Measurements from ENCODE around the gene FAM13C. TPM values are rescaled to one million over a fixed set of nuclear protein-coding genes. Genes with fewer than 3 reads are reported as not detected.

The FAM13C gene
- total RNA-seq, 1 donor from 2014 or later = 10.1 TPM

GRCh38 chr10:59266321-59266720 is 96.0 kb downstream of the FAM13C start:
- Mint-ChIP-seq H3K4me1 (ENCODE audit: unreplicated experiment) (no peaks in the 10 kb centered on the region), H3K27ac (no peak overlapping the region), H3K27me3 (no peaks in the 10 kb centered on the region), H3K9me3 (no peaks in the 10 kb centered on the region), H3K4me3 (no peak overlapping the region), H3K36me3 (no peaks in the 10 kb centered on the region)
- no peak for TF ChIP-seq CTCF (conservative IDR thresholded peaks at IDR 0.05)
- no peak for DNase-seq (ENCODE audit: extremely low spot score, unreplicated experiment)

- H3K4me3 Mint-ChIP-seq = no peak overlapping the region
- DNase-seq (ENCODE audit: extremely low spot score, unreplicated experiment) = no peak
- H3K27ac Mint-ChIP-seq = no peak overlapping the region
- no peak for TF ChIP-seq CTCF (conservative IDR thresholded peaks at IDR 0.05)
- no peaks in the 10 kb centered on the region for H3K4me1 Mint-ChIP-seq (ENCODE audit: unreplicated experiment)
- peaks cover 5% of the 10 kb centered on the region for H3K36me3 Mint-ChIP-seq
- H3K9me3 Mint-ChIP-seq = no peaks in the 10 kb centered on the region
- H3K27me3 Mint-ChIP-seq = no peaks in the 10 kb centered on the region
These were observed 97.2 kb downstream of the FAM13C start for GRCh38 chr10:59265141-59265540.

- Mint-ChIP-seq H3K36me3 (peaks cover 5% of the 10 kb centered on the region), H3K4me1 (ENCODE audit: unreplicated experiment) (no peaks in the 10 kb centered on the region), H3K9me3 (no peaks in the 10 kb centered on the region), H3K27me3 (no peaks in the 10 kb centered on the region), H3K4me3 (no peak overlapping the region), H3K27ac (no peak overlapping the region)
- TF ChIP-seq CTCF (conservative IDR thresholded peaks at IDR 0.05) = no peak
- no peak for DNase-seq (ENCODE audit: extremely low spot score, unreplicated experiment)
These were observed 103.5 kb downstream of the FAM13C start for GRCh38 chr10:59258890-59259289.

- Mint-ChIP-seq H3K4me1 (ENCODE audit: unreplicated experiment) (no peaks in the 10 kb centered on the region), H3K27me3 (no peaks in the 10 kb centered on the region), H3K36me3 (peaks cover 5% of the 10 kb centered on the region), H3K4me3 (no peak overlapping the region), H3K27ac (no peak overlapping the region), H3K9me3 (no peaks in the 10 kb centered on the region)
- no peak for TF ChIP-seq CTCF (conservative IDR thresholded peaks at IDR 0.05)
- no peak for DNase-seq (ENCODE audit: extremely low spot score, unreplicated experiment)
These were observed 105.1 kb downstream of the FAM13C start for GRCh38 chr10:59257224-59257623.

- Mint-ChIP-seq H3K27me3 (no peaks in the 10 kb centered on the region), H3K36me3 (peaks cover 8% of the 10 kb centered on the region), H3K27ac (no peak overlapping the region), H3K4me1 (ENCODE audit: unreplicated experiment) (no peaks in the 10 kb centered on the region), H3K9me3 (no peaks in the 10 kb centered on the region), H3K4me3 (no peak overlapping the region)
- no peak for DNase-seq (ENCODE audit: extremely low spot score, unreplicated experiment)
- TF ChIP-seq CTCF (conservative IDR thresholded peaks at IDR 0.05) = no peak
These were observed 106.9 kb downstream of the FAM13C start for GRCh38 chr10:59255463-59255862.

GRCh38 chr10:59252491-59252890 is 109.9 kb downstream of the FAM13C start:
- Mint-ChIP-seq H3K9me3 (no peaks in the 10 kb centered on the region), H3K36me3 (peaks cover 17% of the 10 kb centered on the region), H3K27ac (no peak overlapping the region), H3K4me1 (ENCODE audit: unreplicated experiment) (no peaks in the 10 kb centered on the region), H3K4me3 (no peak overlapping the region), H3K27me3 (no peaks in the 10 kb centered on the region)
- TF ChIP-seq CTCF (conservative IDR thresholded peaks at IDR 0.05) = no peak
- DNase-seq (ENCODE audit: extremely low spot score, unreplicated experiment) = no peak

All from type B pancreatic cell (in vitro differentiated cells).